Esophagus squamous epithelium (tissue), 4 donors: ENCODE measurements around the gene ITPRIPL2.

Experiments
- POLR2A ChIP-seq, 4 donors: fragments of 450-650 bp; IDR thresholded peaks; one replicate each; pipeline ENCODE4 v1.6.1; 2017; ENCODE audit warnings: antibody characterized with exemption in 4 of 4, mild to moderate bottlenecking in 4 of 4, moderate library complexity in 3 of 4
- TF ChIP-seq, protein P1 (sequence below), 6 experiments: fragments of 450-650 bp in 4 of 6; fragments of 200-600 bp in 2 of 6; sonication (generic) in 2 of 6; IDR thresholded peaks; one replicate each; pipeline ENCODE4 v1.5.1; 2016 to 2019; ENCODE audit warnings: antibody characterized with exemption in 6 of 6, mild to moderate bottlenecking in 4 of 6, moderate library complexity in 4 of 6

DNA sequence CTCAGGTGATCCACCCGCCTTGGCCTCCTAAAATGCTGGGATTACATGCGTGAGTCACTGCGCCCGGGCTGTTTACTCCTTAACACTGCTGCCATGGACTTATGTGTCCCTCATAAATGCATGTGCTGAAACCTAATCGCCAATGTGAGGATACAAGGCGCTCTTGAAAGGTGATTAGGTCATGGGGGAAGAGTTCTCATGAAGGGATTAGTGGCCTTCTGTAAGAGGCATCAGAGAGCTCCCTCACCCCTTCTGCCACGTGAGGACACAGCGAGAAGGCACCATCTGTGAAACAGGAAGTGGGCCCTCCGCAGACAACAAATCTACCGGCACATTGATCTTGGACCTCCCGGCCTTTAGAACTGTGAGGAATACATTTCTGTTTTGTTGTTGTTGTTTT lies 19.1 kb downstream of the ITPRIPL2 start:
- TF ChIP-seq, protein P1, sequence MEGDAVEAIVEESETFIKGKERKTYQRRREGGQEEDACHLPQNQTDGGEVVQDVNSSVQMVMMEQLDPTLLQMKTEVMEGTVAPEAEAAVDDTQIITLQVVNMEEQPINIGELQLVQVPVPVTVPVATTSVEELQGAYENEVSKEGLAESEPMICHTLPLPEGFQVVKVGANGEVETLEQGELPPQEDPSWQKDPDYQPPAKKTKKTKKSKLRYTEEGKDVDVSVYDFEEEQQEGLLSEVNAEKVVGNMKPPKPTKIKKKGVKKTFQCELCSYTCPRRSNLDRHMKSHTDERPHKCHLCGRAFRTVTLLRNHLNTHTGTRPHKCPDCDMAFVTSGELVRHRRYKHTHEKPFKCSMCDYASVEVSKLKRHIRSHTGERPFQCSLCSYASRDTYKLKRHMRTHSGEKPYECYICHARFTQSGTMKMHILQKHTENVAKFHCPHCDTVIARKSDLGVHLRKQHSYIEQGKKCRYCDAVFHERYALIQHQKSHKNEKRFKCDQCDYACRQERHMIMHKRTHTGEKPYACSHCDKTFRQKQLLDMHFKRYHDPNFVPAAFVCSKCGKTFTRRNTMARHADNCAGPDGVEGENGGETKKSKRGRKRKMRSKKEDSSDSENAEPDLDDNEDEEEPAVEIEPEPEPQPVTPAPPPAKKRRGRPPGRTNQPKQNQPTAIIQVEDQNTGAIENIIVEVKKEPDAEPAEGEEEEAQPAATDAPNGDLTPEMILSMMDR (IDR thresholded peaks at IDR 0.05), result no peak
- TF ChIP-seq POLR2A (IDR thresholded peaks at IDR 0.05), result no peak
